Upper lobe of right lung (tissue), 1 donor: ENCODE data around the gene RBM42. TPM values are rescaled to one million over a fixed set of nuclear protein-coding genes. Genes with fewer than 3 reads are reported as not detected.

Experiments used
- ATAC-seq: fragments of 200-7000 bp; cut with Tn5 transposase; one replicate; pipeline ENCODE4 v1.9.1; 2020; ENCODE audit warnings: mild to moderate bottlenecking, moderate library complexity
- DNase-seq: peaks from one replicate; pipeline ENCODE4 v3.0.0-alpha.2; 2020
- H3K27ac ChIP-seq: fragments of 200-600 bp; one replicate; pipeline ENCODE4 v1.8.0; 2022
- H3K27me3 ChIP-seq: fragments of 200-600 bp; one replicate; pipeline ENCODE4 v1.8.0; 2022; ENCODE audit warnings: mild to moderate bottlenecking
- H3K36me3 ChIP-seq: fragments of 200-600 bp; one replicate; pipeline ENCODE4 v1.8.0; 2022
- H3K4me1 ChIP-seq: fragments of 200-600 bp; one replicate; pipeline ENCODE4 v1.8.0; 2022
- H3K4me3 ChIP-seq: fragments of 200-600 bp; one replicate; pipeline ENCODE4 v1.8.0; 2022; ENCODE audit warnings: mild to moderate bottlenecking
- H3K9me3 ChIP-seq: fragments of 200-600 bp; one replicate; pipeline ENCODE4 v1.8.0; 2022
- CTCF ChIP-seq: fragments of 200-600 bp; IDR thresholded peaks from one replicate; pipeline ENCODE4 v1.8.0; 2022; ENCODE audit warnings: antibody characterized with exemption
- intact Hi-C: fragments of 100-400 bp; cut with DNase I; formaldehyde crosslinking; loops from one replicate; pipeline ENCODE4 v1.11.0; 2022
- total RNA-seq: library from RNA; stranded (reverse); fragmentation: NEBNext Ultra II Directional; extraction: Animal tissue kit (Norgen Biotek cat#: 25700); gene quantifications from one replicate; pipeline ENCODE4 v1.2.1, GENCODE V29; 2021
- donor health status: DM: no; HTN: yes; CAD: no; lungs with severe emphysema.

Gene RBM42
- total RNA-seq, 1 donor from 2014 or later = 64.5 TPM

- TF ChIP-seq CTCF = no peak
- Histone ChIP-seq H3K9me3 (no peaks in the 10 kb centered on the region), H3K4me1 (no peaks in the 10 kb centered on the region), H3K27me3 (peaks cover 13% of the 10 kb centered on the region), H3K27ac (no peak overlapping the region), H3K36me3 (no peaks in the 10 kb centered on the region), H3K4me3 (peak overlapping the region; percentile 43)
- peak; percentile 85 for ATAC-seq
- DNase-seq = peak; percentile 71
- intact Hi-C loops = no loop called here
Measured at GRCh38 chr19:35673121-35673804, 44.4 kb downstream of the RBM42 start.

- no peak for ATAC-seq
- Histone ChIP-seq H3K36me3 (no peaks in the 10 kb centered on the region), H3K4me1 (no peaks in the 10 kb centered on the region), H3K9me3 (no peaks in the 10 kb centered on the region), H3K27ac (no peak overlapping the region), H3K4me3 (no peak overlapping the region), H3K27me3 (peaks cover 13% of the 10 kb centered on the region)
- intact Hi-C loops = no loop called here
- TF ChIP-seq CTCF = no peak
- no peak for DNase-seq
Measured at GRCh38 chr19:35675589-35676140, 46.8 kb downstream of the RBM42 start.

Other genes starting within 250 kb of the RBM42 start
- 2.6 TPM for gene FFAR2, start 180.8 kb upstream of the RBM42 start, total RNA-seq
- gene KRTDAP, start 138.6 kb upstream of the RBM42 start, total RNA-seq = not detected
- gene DMKN, start 115.4 kb upstream of the RBM42 start, total RNA-seq = 79.8 TPM
- gene SBSN, start 100.7 kb upstream of the RBM42 start, total RNA-seq = not detected
- gene GAPDHS, start 95.6 kb upstream of the RBM42 start, total RNA-seq = not detected
- gene TMEM147, start 83.4 kb upstream of the RBM42 start, total RNA-seq = 77.7 TPM
- gene ATP4A, start 65.4 kb upstream of the RBM42 start, total RNA-seq = not detected
- not detected for gene PMIS2, start 42.9 kb upstream of the RBM42 start, total RNA-seq
- 8.9 TPM for gene HAUS5, start 16.3 kb upstream of the RBM42 start, total RNA-seq
- gene ETV2, start 12.7 kb downstream of the RBM42 start, total RNA-seq = 0.72 TPM
- 226 TPM for gene COX6B1, start 19.3 kb downstream of the RBM42 start, total RNA-seq
- gene UPK1A, start 37.5 kb downstream of the RBM42 start, total RNA-seq = not detected
- 0.23 TPM for gene ZBTB32, start 75.5 kb downstream of the RBM42 start, total RNA-seq
- gene KMT2B, start 89.0 kb downstream of the RBM42 start, total RNA-seq = 36.6 TPM
- gene IGFLR1, start 113.4 kb downstream of the RBM42 start, total RNA-seq = 16.9 TPM
- 26.3 TPM for gene U2AF1L4, start 116.4 kb downstream of the RBM42 start, total RNA-seq
- gene PSENEN, start 116.6 kb downstream of the RBM42 start, total RNA-seq = 51.0 TPM
- gene LIN37, start 119.5 kb downstream of the RBM42 start, total RNA-seq = 11.3 TPM
- 41.3 TPM for gene HSPB6, start 128.0 kb downstream of the RBM42 start, total RNA-seq
- 18.2 TPM for gene PROSER3, start 129.1 kb downstream of the RBM42 start, total RNA-seq
- gene ARHGAP33, start 146.5 kb downstream of the RBM42 start, total RNA-seq = 6.8 TPM
- gene PRODH2, start 183.8 kb downstream of the RBM42 start, total RNA-seq = not detected
- not detected for gene NPHS1, start 223.5 kb downstream of the RBM42 start, total RNA-seq
- gene KIRREL2, start 227.9 kb downstream of the RBM42 start, total RNA-seq = not detected
- gene APLP1, start 239.5 kb downstream of the RBM42 start, total RNA-seq = 7.0 TPM